PC-3 (cell line): Measurements from ENCODE around the gene RHOV.

ENCODE experiments used
- CTCF ChIP-seq: fragments of 300-600 bp; sonication (generic); conservative IDR thresholded peaks from 2 replicates; pipeline ENCODE4 v1.5.1; 2017; ENCODE audit warnings: antibody characterized with exemption, low read depth, mild to moderate bottlenecking, low read length
- EZH2 ChIP-seq: fragments of 300-600 bp; sonication (generic); IDR thresholded peaks from one replicate; pipeline ENCODE4 v1.6.1; 2017; ENCODE audit warnings: antibody characterized with exemption, mild to moderate bottlenecking, low read length; ENCODE audit not compliant: unreplicated experiment

GRCh38 chr15:40872791-40873693 is 992 bp downstream of the RHOV start:
- TF ChIP-seq CTCF (no peak), EZH2 (no peak)
